Activated CD4-positive, alpha-beta T cell treated with anti-CD3 and anti-CD28 coated beads, Interleukin-2, amount 10 ng/mL, durations not matched to agents 7 days and 5 days (primary cell): Measurements from ENCODE around the gene SERPINA9. TPM values are rescaled to one million over a fixed set of nuclear protein-coding genes. Genes with fewer than 3 reads are reported as not detected.

Experiments
- CTCF ChIA-PET: fragments of 350-600 bp; sonication (Branson Sonifier 250); formaldehyde crosslinking; loops from one replicate; lab custom pipeline; 2021; ENCODE audit warnings: antibody characterized with exemption; lab: Charles Lee
- POLR2A ChIA-PET: fragments of 350-600 bp; sonication (Branson Sonifier 250); formaldehyde crosslinking; loops from one replicate; lab custom pipeline; 2021; ENCODE audit warnings: antibody characterized with exemption; lab: Charles Lee
- DNase-seq: peaks from one replicate; pipeline ENCODE4 v3.0.0-alpha.2; 2020
- H3K27ac Mint-ChIP-seq: one replicate; pipeline ENCODE4 v1.8.0; 2021; ENCODE audit warnings: mild to moderate bottlenecking, moderate library complexity, mixed read lengths
- H3K27me3 Mint-ChIP-seq: one replicate; pipeline ENCODE4 v1.8.0; 2021; ENCODE audit warnings: mixed read lengths
- H3K36me3 Mint-ChIP-seq: one replicate; pipeline ENCODE4 v1.8.0; 2021; ENCODE audit warnings: low read depth, mixed read lengths
- H3K4me1 Mint-ChIP-seq: one replicate; pipeline ENCODE4 v1.8.0; 2021; ENCODE audit warnings: mixed read lengths
- H3K4me3 Mint-ChIP-seq: one replicate; pipeline ENCODE4 v1.8.0; 2021; ENCODE audit warnings: mild to moderate bottlenecking, moderate library complexity, mixed read lengths
- H3K9me3 Mint-ChIP-seq: one replicate; pipeline ENCODE4 v1.8.0; 2021; ENCODE audit warnings: mixed read lengths
- total RNA-seq, 2 experiments: library from RNA; stranded (reverse); gene quantifications; one replicate each; pipeline ENCODE4 v1.2.3, GENCODE V29; 2021

The SERPINA9 gene
- total RNA-seq, 2 experiments from 2014 or later, result not detected

DNA sequence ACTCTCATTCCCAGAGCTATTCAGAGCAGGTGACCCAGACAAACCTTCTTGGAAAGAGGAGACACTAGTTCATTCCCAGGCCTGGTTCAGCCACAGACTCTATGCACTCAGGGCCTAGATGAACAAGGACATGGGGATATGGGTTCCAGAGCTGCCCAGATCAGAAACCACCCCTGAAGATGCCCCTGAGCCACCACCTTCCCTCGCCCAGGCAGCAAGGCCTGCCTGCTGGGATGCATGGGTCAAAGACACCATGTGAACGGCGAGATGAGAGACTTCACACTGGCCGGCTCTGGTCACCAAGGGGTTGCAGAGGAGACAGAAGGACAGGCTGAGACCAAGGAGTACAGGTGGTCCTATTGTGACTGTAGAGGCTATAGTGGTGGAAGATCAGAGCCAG is 29.2 kb upstream of the SERPINA9 start:
- CTCF ChIA-PET, result no interaction called here
- no peak overlapping the region for H3K27ac Mint-ChIP-seq
- DNase-seq, result no peak
- H3K4me3 Mint-ChIP-seq, result no peak overlapping the region
- POLR2A ChIA-PET, result no interaction called here
- H3K27me3 Mint-ChIP-seq, result no peaks in the 10 kb centered on the region
- no peaks in the 10 kb centered on the region for H3K4me1 Mint-ChIP-seq
- H3K9me3 Mint-ChIP-seq, result no peaks in the 10 kb centered on the region
- no peaks in the 10 kb centered on the region for H3K36me3 Mint-ChIP-seq

GRCh38 chr14:94501588-94502516 is 25.9 kb upstream of the SERPINA9 start:
- CTCF ChIA-PET, result no interaction called here
- no peaks in the 10 kb centered on the region for H3K27me3 Mint-ChIP-seq

DNA sequence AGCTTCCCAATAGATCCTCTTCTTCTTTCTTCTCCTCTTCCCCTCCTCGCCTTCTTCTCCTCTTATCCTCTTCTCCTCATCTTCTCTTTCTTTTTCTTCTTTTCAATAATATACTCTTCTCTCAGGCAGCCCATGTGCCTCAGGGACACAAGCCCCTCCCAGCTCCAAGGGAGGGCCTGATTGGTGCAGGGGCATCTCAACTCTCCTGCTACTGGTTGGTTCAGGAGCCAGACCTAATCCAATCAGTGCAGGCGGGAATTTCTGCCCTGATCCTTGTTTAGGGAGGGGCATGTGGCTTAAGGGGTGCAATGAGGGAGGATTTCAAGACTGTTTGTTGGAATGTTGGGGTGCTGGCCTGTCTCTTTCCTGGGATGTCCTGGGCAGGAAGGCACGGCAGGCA is 24.3 kb upstream of the SERPINA9 start:
- no peaks in the 10 kb centered on the region for H3K9me3 Mint-ChIP-seq
- CTCF ChIA-PET, result no interaction called here

More at GRCh38 chr14:94501588-94502516, 25.9 kb upstream of the SERPINA9 start:
- POLR2A ChIA-PET, result no interaction called here
- H3K4me1 Mint-ChIP-seq, result no peaks in the 10 kb centered on the region
- H3K36me3 Mint-ChIP-seq, result no peaks in the 10 kb centered on the region
- no peak overlapping the region for H3K27ac Mint-ChIP-seq
- no peak overlapping the region for H3K4me3 Mint-ChIP-seq
- DNase-seq, result no peak
- H3K9me3 Mint-ChIP-seq, result no peaks in the 10 kb centered on the region

DNA sequence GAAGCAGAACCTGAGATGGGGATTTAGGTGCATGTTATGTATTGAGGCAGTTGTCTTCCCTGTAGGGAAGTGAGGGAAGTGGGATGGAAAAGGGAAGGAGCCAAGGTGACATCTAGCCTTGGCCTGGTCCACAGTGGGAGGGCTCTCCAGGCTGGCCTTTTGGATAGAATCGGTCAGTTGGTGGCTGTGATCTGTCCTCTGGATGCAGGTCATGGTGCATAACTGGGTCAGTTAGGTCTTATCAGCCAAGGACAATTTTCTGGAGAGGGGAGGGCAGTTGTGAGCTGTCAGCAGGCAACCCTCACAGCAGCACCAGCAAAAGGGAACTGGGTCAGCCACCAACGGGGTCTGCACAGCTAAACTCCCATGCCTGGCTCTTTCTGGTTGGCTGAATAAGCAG is 23.7 kb upstream of the SERPINA9 start:
- Mint-ChIP-seq H3K36me3 (no peaks in the 10 kb centered on the region), H3K4me1 (no peaks in the 10 kb centered on the region), H3K4me3 (no peak overlapping the region), H3K9me3 (no peaks in the 10 kb centered on the region), H3K27ac (no peak overlapping the region), H3K27me3 (peaks cover 2% of the 10 kb centered on the region)
- CTCF ChIA-PET, result no interaction called here
- DNase-seq, result no peak
- POLR2A ChIA-PET, result no interaction called here

More for the DNA sequence above, 24.3 kb upstream of the SERPINA9 start:
- H3K27me3 Mint-ChIP-seq, result peaks cover 2% of the 10 kb centered on the region
- no peaks in the 10 kb centered on the region for H3K4me1 Mint-ChIP-seq
- H3K4me3 Mint-ChIP-seq, result no peak overlapping the region
- DNase-seq, result no peak
- no peak overlapping the region for H3K27ac Mint-ChIP-seq
- POLR2A ChIA-PET, result no interaction called here
- H3K36me3 Mint-ChIP-seq, result no peaks in the 10 kb centered on the region

GRCh38 chr14:94498215-94498614 is 22.2 kb upstream of the SERPINA9 start:
- ChIA-PET CTCF (interaction anchor here (1.1 kb wide), 1 partner anchor 12 kb away, joined by 3 read pairs; no protein-coding TSS in a partner anchor), POLR2A (no interaction called here)
- no peaks in the 10 kb centered on the region for H3K4me1 Mint-ChIP-seq
- H3K4me3 Mint-ChIP-seq, result no peak overlapping the region
- H3K36me3 Mint-ChIP-seq, result no peaks in the 10 kb centered on the region
- no peaks in the 10 kb centered on the region for H3K9me3 Mint-ChIP-seq
- H3K27me3 Mint-ChIP-seq, result peaks cover 2% of the 10 kb centered on the region
- no peak overlapping the region for H3K27ac Mint-ChIP-seq
- no peak for DNase-seq

- Mint-ChIP-seq H3K27me3 (peaks cover 2% of the 10 kb centered on the region), H3K4me3 (no peak overlapping the region), H3K9me3 (no peaks in the 10 kb centered on the region), H3K36me3 (no peaks in the 10 kb centered on the region), H3K27ac (no peak overlapping the region), H3K4me1 (no peaks in the 10 kb centered on the region)
- POLR2A ChIA-PET, result no interaction called here
- DNase-seq, result no peak
- CTCF ChIA-PET, result interaction anchor here (1.8 kb wide), 1 partner anchor 8 kb away, joined by 5 read pairs; no protein-coding TSS in a partner anchor
These were observed 18.1 kb upstream of the SERPINA9 start for GRCh38 chr14:94494085-94494484.

- no peak overlapping the region for H3K27ac Mint-ChIP-seq
- H3K27me3 Mint-ChIP-seq, result peaks cover 2% of the 10 kb centered on the region
- POLR2A ChIA-PET, result no interaction called here
- CTCF ChIA-PET, result no interaction called here
- no peak for DNase-seq
- no peaks in the 10 kb centered on the region for H3K36me3 Mint-ChIP-seq
- no peaks in the 10 kb centered on the region for H3K4me1 Mint-ChIP-seq
- H3K9me3 Mint-ChIP-seq, result no peaks in the 10 kb centered on the region
- no peak overlapping the region for H3K4me3 Mint-ChIP-seq
These were observed 15.5 kb upstream of the SERPINA9 start for GRCh38 chr14:94491511-94491910.

GRCh38 chr14:94489336-94489735 is 13.3 kb upstream of the SERPINA9 start:
- no peaks in the 10 kb centered on the region for H3K9me3 Mint-ChIP-seq
- no peak overlapping the region for H3K4me3 Mint-ChIP-seq
- H3K36me3 Mint-ChIP-seq, result no peaks in the 10 kb centered on the region
- no peaks in the 10 kb centered on the region for H3K27me3 Mint-ChIP-seq
- ChIA-PET CTCF (no interaction called here), POLR2A (no interaction called here)
- H3K27ac Mint-ChIP-seq, result no peak overlapping the region
- H3K4me1 Mint-ChIP-seq, result peaks cover 3% of the 10 kb centered on the region
- no peak for DNase-seq

DNA sequence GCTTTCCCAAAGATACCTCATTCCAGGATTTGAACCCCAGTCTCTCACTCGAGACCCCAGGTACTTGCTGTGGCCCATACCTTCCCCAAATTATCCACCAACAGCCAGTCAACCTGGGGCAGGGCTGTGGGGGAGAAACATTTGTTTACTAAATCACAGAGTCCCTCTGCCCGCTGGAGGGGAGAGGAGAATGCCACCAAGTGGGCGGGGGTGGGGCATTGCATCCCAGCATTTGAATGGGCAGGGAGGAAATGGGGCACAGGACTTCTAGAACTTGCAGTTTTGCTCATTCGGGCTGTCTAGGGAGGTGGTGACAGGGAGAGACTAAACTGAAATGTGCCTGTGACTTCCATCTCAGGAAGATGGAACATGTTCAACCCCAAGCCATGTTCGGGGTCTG is 10.9 kb upstream of the SERPINA9 start:
- CTCF ChIA-PET, result interaction anchor here (0.8 to 1.5 kb wide), 9 partner anchors 8 to 450 kb away, joined by 3 to 9 read pairs (median 3); no protein-coding TSS in a partner anchor
- Mint-ChIP-seq H3K27me3 (no peaks in the 10 kb centered on the region), H3K9me3 (no peaks in the 10 kb centered on the region), H3K36me3 (no peaks in the 10 kb centered on the region), H3K4me3 (no peak overlapping the region), H3K27ac (no peak overlapping the region), H3K4me1 (peaks cover 3% of the 10 kb centered on the region)
- POLR2A ChIA-PET, result no interaction called here
- no peak for DNase-seq

GRCh38 chr14:94485944-94486841 is 10.2 kb upstream of the SERPINA9 start:
- H3K4me3 Mint-ChIP-seq, result no peak overlapping the region
- POLR2A ChIA-PET, result no interaction called here
- DNase-seq, result peak; percentile 41
- H3K27me3 Mint-ChIP-seq, result no peaks in the 10 kb centered on the region
- no peak overlapping the region for H3K27ac Mint-ChIP-seq
- H3K4me1 Mint-ChIP-seq, result peaks cover 3% of the 10 kb centered on the region
- no peaks in the 10 kb centered on the region for H3K9me3 Mint-ChIP-seq
- CTCF ChIA-PET, result interaction anchor here (0.8 to 1.5 kb wide), 8 partner anchors 9 to 64 kb away, joined by 3 to 9 read pairs (median 3); no protein-coding TSS in a partner anchor
- no peaks in the 10 kb centered on the region for H3K36me3 Mint-ChIP-seq

GRCh38 chr14:94484481-94484880 is 8.5 kb upstream of the SERPINA9 start:
- POLR2A ChIA-PET, result no interaction called here
- Mint-ChIP-seq H3K4me1 (peaks cover 3% of the 10 kb centered on the region), H3K36me3 (no peaks in the 10 kb centered on the region), H3K27me3 (no peaks in the 10 kb centered on the region), H3K4me3 (no peak overlapping the region), H3K27ac (no peak overlapping the region), H3K9me3 (no peaks in the 10 kb centered on the region)
- CTCF ChIA-PET, result no interaction called here
- DNase-seq, result no peak

- Mint-ChIP-seq H3K27ac (no peak overlapping the region), H3K9me3 (peaks cover 2% of the 10 kb centered on the region), H3K27me3 (no peaks in the 10 kb centered on the region), H3K36me3 (no peaks in the 10 kb centered on the region), H3K4me1 (peaks cover 3% of the 10 kb centered on the region), H3K4me3 (no peak overlapping the region)
- POLR2A ChIA-PET, result no interaction called here
- CTCF ChIA-PET, result interaction anchor here (0.5 kb wide), 1 partner anchor 191 kb away, joined by 3 read pairs; no protein-coding TSS in a partner anchor
- DNase-seq, result no peak
These were observed 7.8 kb upstream of the SERPINA9 start for GRCh38 chr14:94483729-94484275.
